HG02623 (cell line): ENCODE results near the gene C9orf78.

Source experiments
- ATAC-seq: cut with Tn5 transposase; IDR thresholded peaks from one replicate; pipeline ENCODE4 v1.9.1; 2021; ENCODE audit warnings: moderate library complexity; ENCODE audit not compliant: unreplicated experiment

The C9orf78 gene

GRCh38 chr9:129845373-129845772 lies 10.3 kb upstream of the C9orf78 start:
- ATAC-seq, result no peak

DNA sequence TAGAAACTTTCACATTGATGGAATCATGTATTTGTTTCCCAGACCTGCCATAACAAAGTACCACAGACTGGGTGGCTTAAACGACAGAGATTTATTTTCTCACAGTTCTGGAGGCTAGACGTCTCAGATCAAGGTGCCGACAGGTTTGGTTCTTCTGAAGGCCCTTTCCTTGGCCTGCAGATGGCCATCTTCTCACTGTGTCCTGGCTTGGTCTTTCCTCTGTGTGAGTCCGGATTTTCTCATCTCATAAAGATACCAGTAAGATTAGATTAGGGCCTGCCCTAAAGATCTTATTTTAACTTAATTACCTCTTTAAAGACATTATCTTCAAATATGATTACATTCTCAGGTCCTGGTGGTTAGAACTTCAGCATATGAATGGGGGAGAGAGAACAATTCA lies 6.0 kb upstream of the C9orf78 start:
- no peak for ATAC-seq

GRCh38 chr9:129840034-129840433 lies 5.0 kb upstream of the C9orf78 start:
- ATAC-seq, result no peak

- no peak for ATAC-seq
These were observed 4.4 kb upstream of the C9orf78 start for GRCh38 chr9:129839324-129840023.

- ATAC-seq, result no peak
These were observed 3.7 kb upstream of the C9orf78 start for GRCh38 chr9:129838707-129839259.

GRCh38 chr9:129836311-129837007 lies 1.4 kb upstream of the C9orf78 start:
- no peak for ATAC-seq

- no peak for ATAC-seq
These were observed 767 bp upstream of the C9orf78 start for GRCh38 chr9:129835860-129836223.

DNA sequence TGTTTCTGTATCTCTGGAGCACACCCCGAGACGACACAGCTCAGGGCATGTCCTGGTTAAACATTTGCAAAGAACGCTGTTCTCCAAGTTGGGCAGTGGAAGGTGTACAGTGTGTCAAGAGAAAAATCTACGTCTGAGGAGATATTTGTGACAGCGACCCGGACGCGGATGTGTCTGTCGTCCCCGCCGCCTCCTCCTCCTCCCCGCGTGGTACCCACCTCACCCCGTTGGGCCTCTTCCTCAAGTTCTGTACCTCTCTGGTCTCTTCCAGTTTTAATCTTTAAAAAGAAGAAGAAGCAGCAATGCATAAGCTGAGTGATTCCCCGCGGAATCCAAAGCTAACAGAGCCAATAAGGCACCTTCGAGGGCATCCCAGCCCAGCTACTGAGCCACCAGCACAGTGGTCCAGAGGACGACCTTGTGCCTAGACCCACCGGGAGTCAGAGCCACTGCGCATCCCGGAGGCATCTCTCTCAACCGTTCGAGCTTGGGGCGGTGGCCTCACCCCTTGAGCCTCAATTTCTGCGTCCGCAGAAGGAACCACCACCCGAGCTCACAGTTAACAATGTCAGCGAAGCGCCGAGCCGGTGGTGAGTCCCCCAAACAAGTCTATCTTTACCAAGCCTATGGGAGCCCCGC lies 467 bp downstream of the C9orf78 start:
- peak; percentile 9 for ATAC-seq

GRCh38 chr9:129832982-129833381 lies 2.1 kb downstream of the C9orf78 start:
- ATAC-seq, result no peak

GRCh38 chr9:129828969-129829368 lies 6.1 kb downstream of the C9orf78 start:
- ATAC-seq, result no peak

DNA sequence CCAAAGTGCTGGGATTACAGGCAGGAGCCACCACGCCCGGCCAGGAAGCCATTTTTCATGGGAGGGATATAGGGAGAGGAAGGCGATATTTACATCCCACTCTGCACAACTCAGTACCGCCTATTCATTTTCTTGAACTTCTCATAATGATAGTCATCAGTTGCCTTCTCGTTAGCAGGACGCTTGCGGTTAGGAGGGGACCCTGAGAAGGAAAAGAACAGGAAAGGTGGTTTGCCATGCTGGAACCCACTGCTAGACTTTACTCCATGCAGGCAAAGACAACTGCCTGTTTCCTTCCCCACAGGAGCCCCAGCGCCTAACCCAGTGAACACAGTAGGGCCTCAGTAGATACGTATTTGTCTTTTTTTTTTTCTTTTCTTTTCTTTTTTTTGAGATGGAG lies 7.0 kb downstream of the C9orf78 start:
- no peak for ATAC-seq

DNA sequence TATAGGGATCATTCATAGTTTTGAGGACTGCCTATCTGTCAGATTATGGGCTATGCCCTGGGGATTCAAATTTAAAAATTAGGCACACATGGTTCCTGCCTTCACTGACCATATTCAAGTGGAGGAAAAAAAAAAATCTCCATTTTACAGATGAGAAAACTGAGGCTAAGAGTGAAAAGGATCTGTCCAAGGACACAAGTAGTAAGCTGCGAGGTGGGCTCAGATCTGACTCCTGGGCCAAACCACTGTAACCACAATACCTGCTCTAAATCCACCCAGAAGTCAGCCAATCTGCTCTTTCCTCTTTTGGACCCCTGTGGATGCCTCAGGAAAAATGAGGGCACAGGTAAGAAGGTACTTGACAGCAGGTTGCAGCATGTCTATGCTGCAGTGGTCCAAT lies 8.3 kb downstream of the C9orf78 start:
- ATAC-seq, result no peak

GRCh38 chr9:129826344-129826743 lies 8.7 kb downstream of the C9orf78 start:
- no peak for ATAC-seq

DNA sequence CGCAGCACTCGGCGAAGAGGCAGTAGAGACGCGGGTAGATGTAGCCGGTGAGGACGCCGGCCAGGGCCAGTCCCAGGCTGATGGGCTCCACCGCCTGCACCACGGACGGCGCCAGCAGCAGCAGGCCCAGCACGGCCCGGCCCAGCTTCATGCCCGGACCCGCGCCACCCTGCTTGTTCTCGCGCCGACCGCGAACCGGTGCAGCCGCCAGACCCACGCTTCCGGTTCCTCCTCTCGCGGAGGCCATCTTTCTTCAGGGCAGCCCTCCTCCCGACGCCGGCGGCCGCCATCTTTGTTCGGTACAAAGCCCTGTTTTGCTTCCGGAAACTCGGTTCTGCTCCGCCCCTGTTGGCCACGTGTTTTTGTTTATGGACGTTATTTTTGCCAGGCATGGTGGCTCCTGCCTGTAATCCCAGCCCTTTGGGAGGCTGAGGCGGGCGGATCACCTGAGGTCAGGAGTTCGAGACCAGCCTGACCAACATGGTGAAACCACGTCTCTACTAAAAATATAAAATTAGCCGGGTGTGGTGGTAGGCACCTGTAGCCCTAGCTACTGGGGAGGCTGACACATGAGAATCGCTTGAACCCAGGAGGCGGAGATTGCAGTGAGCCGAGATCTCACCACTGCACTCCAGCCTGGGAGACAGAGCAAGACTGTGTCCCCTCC lies 11.0 kb downstream of the C9orf78 start, which contains the start of gene TOR1A:
TOR1A (minus strand) TSS at position 202 of the 667 bp plus-strand sequence; CDS start at position 151, 51 bp downstream.
- peak; percentile 82 for ATAC-seq

DNA sequence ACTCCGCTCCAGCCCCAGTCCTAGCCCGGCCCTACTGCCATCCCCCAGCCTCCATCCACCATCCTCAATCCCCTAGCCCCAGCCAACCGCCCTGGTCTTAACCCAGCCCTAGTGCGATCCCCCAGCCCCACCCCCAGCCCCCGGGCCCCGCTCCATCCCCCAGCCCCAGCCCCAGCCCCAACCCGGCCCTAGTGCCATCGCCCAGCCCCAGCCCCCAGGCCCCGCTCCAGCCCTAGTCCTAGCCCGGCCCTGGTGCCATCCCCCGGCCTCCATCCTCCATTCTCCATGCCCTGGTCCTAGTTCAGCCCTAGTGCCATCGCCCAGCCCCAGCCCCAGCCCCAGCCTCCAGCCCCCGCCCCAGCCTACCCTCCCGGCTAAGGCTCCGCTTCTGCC lies 11.5 kb downstream of the C9orf78 start:
- no peak for ATAC-seq

DNA sequence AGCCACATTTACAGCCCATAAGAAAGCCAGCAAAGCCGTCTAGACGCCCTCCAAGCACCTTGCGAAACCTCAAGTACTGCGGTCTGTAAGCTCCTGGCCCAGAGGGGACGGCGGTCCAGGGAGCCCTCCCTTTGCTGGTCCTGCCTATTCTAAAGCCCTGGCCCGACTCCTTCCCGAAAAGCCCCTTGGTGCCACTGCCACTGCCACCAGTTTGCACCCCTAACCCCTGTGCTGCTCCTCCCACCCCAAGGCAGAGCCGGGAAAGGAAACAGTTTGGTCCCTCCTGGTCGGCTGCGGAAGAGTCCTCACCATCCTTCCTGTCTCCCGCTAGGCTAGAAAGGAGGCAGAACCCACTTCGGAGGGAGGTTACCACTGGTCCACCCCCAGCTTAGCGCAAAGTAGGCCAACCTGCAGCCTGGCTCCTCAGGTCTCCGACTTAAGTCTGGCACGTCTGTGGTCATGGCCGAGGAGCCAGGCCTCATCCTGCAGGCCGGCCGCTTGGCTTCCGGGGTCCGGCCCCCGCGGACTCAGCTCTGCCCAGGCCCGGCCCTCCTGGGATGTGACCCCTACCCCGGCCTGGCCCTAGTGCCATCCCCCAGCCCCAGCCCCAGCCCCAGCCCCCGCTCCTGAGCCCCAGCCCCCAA lies 12.1 kb downstream of the C9orf78 start:
- no peak for ATAC-seq

GRCh38 chr9:129816501-129817435 lies 18.3 kb downstream of the C9orf78 start:
- ATAC-seq, result no peak

GRCh38 chr9:129815278-129815677 lies 19.8 kb downstream of the C9orf78 start:
- ATAC-seq, result no peak

DNA sequence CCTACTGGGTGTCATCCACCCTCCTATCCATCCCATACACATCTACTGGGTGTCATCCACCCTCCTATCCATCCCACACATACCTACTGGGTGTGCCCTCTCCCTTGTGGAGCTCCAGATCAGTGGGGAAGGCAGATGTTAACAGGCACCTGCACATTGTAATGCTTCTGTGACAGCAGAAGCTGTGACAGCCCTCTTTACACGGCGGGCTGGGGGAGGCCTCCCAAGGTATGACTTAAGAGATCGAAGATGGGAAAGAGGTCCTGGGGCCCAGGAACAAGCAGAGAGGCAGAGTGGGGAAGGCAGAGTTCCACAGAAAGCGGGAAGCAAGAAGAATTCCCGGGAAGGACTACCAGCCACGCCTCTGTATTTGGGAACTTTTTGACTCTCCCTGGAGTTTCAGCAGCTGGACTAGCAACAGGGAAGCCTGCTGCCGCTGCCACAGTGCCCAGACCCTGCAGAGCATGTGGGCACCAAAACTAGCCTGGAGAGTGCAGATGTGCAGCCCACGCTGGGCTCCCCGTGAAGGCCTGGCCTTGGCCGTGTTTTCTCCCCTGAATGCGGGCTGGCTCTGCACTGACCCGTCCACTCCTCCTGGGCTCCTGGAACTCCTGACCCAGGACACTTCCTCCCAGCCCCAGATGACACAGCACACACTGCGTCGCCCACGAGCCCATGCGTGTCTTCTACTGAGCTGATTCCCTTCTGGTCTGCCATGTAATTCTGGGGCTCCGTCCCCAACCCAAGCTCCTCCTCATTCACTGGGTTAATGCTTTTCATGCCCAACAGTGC lies 20.4 kb downstream of the C9orf78 start:
- no peak for ATAC-seq
